Lung (tissue), 12 donors: Measurements from ENCODE around the gene LINGO3. TPM values are rescaled to one million over a fixed set of nuclear protein-coding genes. Genes with fewer than 3 reads are reported as not detected.

Experiments
- ATAC-seq: fragments of 200-7000 bp; cut with Tn5 transposase; one replicate; pipeline ENCODE4 v1.9.1; 2020; ENCODE audit warnings: moderate number of reproducible peaks; ENCODE audit not compliant: insufficient read depth, low FRiP score
- DNase-seq, 3 donors: peaks; one replicate each; pipeline ENCODE4 v3.0.0-alpha.2; 2013 to 2017
- H3K27ac ChIP-seq, 2 donors: one replicate each; pipeline ENCODE4 v1.5.1; 2013; ENCODE audit warnings: mild to moderate bottlenecking in 2 of 2, moderate library complexity in 2 of 2, control low read depth in 1 of 2, inconsistent platforms in 1 of 2, low read depth in 1 of 2, low read length in 1 of 2
- H3K27me3 ChIP-seq, 3 donors: one replicate each; pipeline ENCODE4 v1.5.1; 2013; ENCODE audit warnings: low read length in 2 of 3; ENCODE audit not compliant: control insufficient read depth in 3 of 3, insufficient read depth in 3 of 3
- H3K36me3 ChIP-seq, 4 donors: one replicate each; pipeline ENCODE4 v1.5.1; 2013; ENCODE audit warnings: low read length in 4 of 4, mild to moderate bottlenecking in 1 of 4, moderate library complexity in 1 of 4; ENCODE audit not compliant: control insufficient read depth in 4 of 4, insufficient read depth in 4 of 4
- H3K4me1 ChIP-seq, 5 donors: one replicate each; pipeline ENCODE4 v1.5.1; 2013; ENCODE audit warnings: low read length in 5 of 5, mild to moderate bottlenecking in 2 of 5, moderate library complexity in 1 of 5; ENCODE audit not compliant: control insufficient read depth in 5 of 5, insufficient read depth in 5 of 5
- H3K4me3 ChIP-seq: one replicate; pipeline ENCODE4 v1.5.1; 2013; ENCODE audit warnings: mild to moderate bottlenecking, control low read depth, moderate library complexity
- H3K9ac ChIP-seq, 2 donors: one replicate each; pipeline ENCODE4 v1.5.1; 2013; ENCODE audit warnings: low read length in 2 of 2, control low read depth in 1 of 2; ENCODE audit not compliant: insufficient read depth in 1 of 2
- H3K9me3 ChIP-seq, 4 donors: one replicate each; pipeline ENCODE4 v1.5.1; 2013; ENCODE audit warnings: low read length in 3 of 4, mild to moderate bottlenecking in 1 of 4, moderate library complexity in 1 of 4; ENCODE audit not compliant: control insufficient read depth in 4 of 4, insufficient read depth in 3 of 4
- CTCF ChIP-seq: IDR thresholded peaks from 2 replicates; pipeline ENCODE4 v1.5.1; 2012; ENCODE audit warnings: mild to moderate bottlenecking; ENCODE audit errors: control extremely low read depth, extremely low read depth
- WGBS, 2 donors: extraction: QIAGEN DNeasy Blood & Tissue Kit; methylation state at CpG; one replicate each; pipeline ENCODE4 v1.1.7; 2013; 5-methylcytosine and 5-hydroxymethylcytosine counted together
- polyA plus RNA-seq, 2 donors: library from polyadenylated mRNA; stranded (reverse); fragments of 200-250 nt; gene quantifications; one replicate each; pipeline ENCODE4 v1.2.1, GENCODE V29; 2013
- total RNA-seq, 2 donors: library from RNA; depleted of rRNA in 1 of 2; stranded (reverse); fragments of >200 nt in 1 of 2; gene quantifications; one replicate each; pipeline ENCODE4 v1.2.1, GENCODE V29; 2014 to 2021
- donor health status: control.
- donor health status: control.
- donor health status: Bipolar disorder and iron deficiency.
- donor health status: healthy.
- donor health status: DM: yes; HTN: yes; CAD: no.

LINGO3 gene
- total and polyA plus RNA-seq, 4 donors = 0.10 to 1.0 (median 0.21) TPM; not detected in 1

- Histone ChIP-seq H3K27ac (peak overlapping the region in 1 of 2 donors; percentile 16), H3K36me3 (peaks cover 4 to 28% (median 8%) of the 10 kb centered on the region in 4 donors), H3K4me3 (no peak overlapping the region), H3K4me1 (peaks cover 0 to 32% (median 13%) of the 10 kb centered on the region in 5 donors), H3K9ac (no peak overlapping the region), H3K9me3 (no peaks in the 10 kb centered on the region), H3K27me3 (no peaks in the 10 kb centered on the region)
- WGBS, 2 donors = 92 to 95% methylated on average over 28 of the region's 28 CpGs
- no peak for TF ChIP-seq CTCF
- DNase-seq (no peak), ATAC-seq (no peak)
These were observed 31.4 kb downstream of the LINGO3 start for GRCh38 chr19:2276429-2276986.

- no peaks in the 10 kb centered on the region for H3K27me3 ChIP-seq
- no peaks in the 10 kb centered on the region for H3K9me3 ChIP-seq
- no peak for TF ChIP-seq CTCF
- DNase-seq (peak in 2 of 3 donors; percentile 18 to 65), ATAC-seq (no peak)
- H3K4me3 ChIP-seq = no peak overlapping the region
- peak overlapping the region in 1 of 2 donors; percentile 79 for H3K27ac ChIP-seq
- 76 to 83% methylated on average over 73 to 74 of the region's 74 CpGs for WGBS, 2 donors
- H3K9ac ChIP-seq = no peak overlapping the region
- H3K36me3 ChIP-seq = peaks cover 4 to 31% (median 9%) of the 10 kb centered on the region in 4 donors
- H3K4me1 ChIP-seq = peaks cover 0 to 35% (median 14%) of the 10 kb centered on the region in 5 donors
These were observed 32.1 kb downstream of the LINGO3 start for GRCh38 chr19:2275588-2276428.

- no peak for ATAC-seq
- peaks cover 4 to 31% (median 11%) of the 10 kb centered on the region in 4 donors for H3K36me3 ChIP-seq
These were observed 32.9 kb downstream of the LINGO3 start for GRCh38 chr19:2274931-2275535.

More at GRCh38 chr19:2274931-2275535, 32.9 kb downstream of the LINGO3 start:
- peak; percentile 48 for TF ChIP-seq CTCF
- Histone ChIP-seq H3K9ac (no peak overlapping the region), H3K27ac (peak overlapping the region in 1 of 2 donors; percentile 79), H3K4me3 (no peak overlapping the region), H3K27me3 (no peaks in the 10 kb centered on the region), H3K9me3 (no peaks in the 10 kb centered on the region), H3K4me1 (peaks cover 0 to 35% (median 14%) of the 10 kb centered on the region in 5 donors)
- DNase-seq = peak; percentile 65 to 76 (median 72)
- 55 to 63% methylated on average over 15 to 16 of the region's 16 CpGs for WGBS, 2 donors
